CD14-positive monocyte (primary cell): ENCODE results near the gene BTBD7. TPM values are rescaled to one million over a fixed set of nuclear protein-coding genes. Genes with fewer than 3 reads are reported as not detected.

Source experiments
- DNase-seq, 3 donors: peaks; one replicate each; pipeline ENCODE4 v3.0.0-alpha.2; 2011 to 2022
- H2AFZ ChIP-seq: 2 replicates; pipeline ENCODE4 v1.6.0; 2012; ENCODE audit warnings: mild to moderate bottlenecking, low read depth, low read length, inconsistent platforms; ENCODE audit not compliant: insufficient read depth, poor library complexity, severe bottlenecking
- H3K27ac ChIP-seq, 2 donors: 1 replicate in 1 of 2; 2 replicates in 1 of 2; pipeline ENCODE4 v1.5.1; 2012 to 2013; ENCODE audit warnings: low read length in 2 of 2, control low read depth in 1 of 2, inconsistent platforms in 1 of 2, low read depth in 1 of 2, mild to moderate bottlenecking in 1 of 2
- H3K27me3 ChIP-seq, 2 donors: one replicate each; pipeline versions ENCODE4 v1.6.0 to v1.6.1; 2011 to 2013; ENCODE audit warnings: low read length in 2 of 2; ENCODE audit not compliant: control insufficient read depth in 2 of 2, insufficient read depth in 2 of 2
- H3K36me3 ChIP-seq, 2 donors: replicated peaks in 1 of 2; 1 replicate in 1 of 2; 2 replicates in 1 of 2; pipeline versions ENCODE4 v1.5.1 to v1.6.1; 2012 to 2013; ENCODE audit warnings: low read length in 2 of 2, control low read depth in 1 of 2, inconsistent platforms in 1 of 2, mild to moderate bottlenecking in 1 of 2; ENCODE audit not compliant: insufficient read depth in 2 of 2, control insufficient read depth in 1 of 2
- H3K4me1 ChIP-seq, 2 donors: 1 replicate in 1 of 2; 2 replicates in 1 of 2; pipeline versions ENCODE4 v1.5.1 to v1.6.1; 2012 to 2013; ENCODE audit warnings: low read length in 2 of 2, control low read depth in 1 of 2, inconsistent platforms in 1 of 2, mild to moderate bottlenecking in 1 of 2, moderate library complexity in 1 of 2; ENCODE audit not compliant: insufficient read depth in 2 of 2, control insufficient read depth in 1 of 2
- H3K4me2 ChIP-seq: replicated peaks from 2 replicates; pipeline ENCODE3; 2012; ENCODE audit warnings: low read length, moderate library complexity, mild to moderate bottlenecking; ENCODE audit not compliant: poor library complexity, severe bottlenecking; ENCODE audit errors: extremely low read depth
- H3K4me3 ChIP-seq, 3 experiments: fragments of 200-600 bp in 1 of 3; sonication (generic) in 1 of 3; replicated peaks in 1 of 3; 1 replicate in 2 of 3; 2 replicates in 1 of 3; pipeline ENCODE4 v1.5.1; 2011 to 2013; ENCODE audit warnings: low read length in 3 of 3, mild to moderate bottlenecking in 3 of 3, control low read depth in 2 of 3, low read depth in 2 of 3, inconsistent platforms in 1 of 3, moderate library complexity in 1 of 3
- H3K79me2 ChIP-seq: 2 replicates; pipeline ENCODE4 v1.6.0; 2012; ENCODE audit warnings: mild to moderate bottlenecking, control low read depth, inconsistent platforms, low read length, moderate library complexity; ENCODE audit not compliant: insufficient read depth
- H3K9ac ChIP-seq: 2 replicates; pipeline ENCODE4 v1.6.0; 2017; ENCODE audit warnings: low read length, mild to moderate bottlenecking; ENCODE audit not compliant: insufficient read depth, poor library complexity, severe bottlenecking
- H3K9me3 ChIP-seq, 2 donors: replicated peaks in 1 of 2; 1 replicate in 1 of 2; 2 replicates in 1 of 2; pipeline versions ENCODE4 v1.5.1 to v1.6.1; 2012 to 2013; ENCODE audit warnings: low read length in 2 of 2, control low read depth in 1 of 2; ENCODE audit not compliant: control insufficient read depth in 1 of 2, insufficient read depth in 1 of 2
- H4K20me1 ChIP-seq: 2 replicates; pipeline ENCODE4 v1.6.0; 2012; ENCODE audit warnings: mild to moderate bottlenecking, low read length, control low read depth, moderate library complexity; ENCODE audit not compliant: insufficient read depth
- H3K27ac Mint-ChIP-seq, 7 donors: one replicate each; pipeline ENCODE4 v1.8.0; 2020; ENCODE audit warnings: mild to moderate bottlenecking in 7 of 7, mixed read lengths in 7 of 7, moderate library complexity in 6 of 7, inconsistent platforms in 2 of 7
- H3K27me3 Mint-ChIP-seq, 3 donors: one replicate each; pipeline ENCODE4 v1.8.0; 2021 to 2022; ENCODE audit warnings: low read depth in 3 of 3, mild to moderate bottlenecking in 3 of 3, mixed read lengths in 3 of 3, moderate library complexity in 3 of 3, inconsistent platforms in 1 of 3
- H3K36me3 Mint-ChIP-seq, 2 donors: one replicate each; pipeline ENCODE4 v1.8.0; 2020; ENCODE audit warnings: mixed read lengths in 2 of 2, inconsistent platforms in 1 of 2, mild to moderate bottlenecking in 1 of 2
- H3K4me1 Mint-ChIP-seq: one replicate; pipeline ENCODE4 v1.8.0; 2020; ENCODE audit warnings: mild to moderate bottlenecking, mixed read lengths
- H3K4me3 Mint-ChIP-seq, 2 donors: one replicate each; pipeline ENCODE4 v1.8.0; 2020; ENCODE audit warnings: mild to moderate bottlenecking in 2 of 2, mixed read lengths in 2 of 2, moderate library complexity in 1 of 2
- H3K9me3 Mint-ChIP-seq, 7 donors: one replicate each; pipeline ENCODE4 v1.8.0; 2020 to 2022; ENCODE audit warnings: mixed read lengths in 7 of 7, mild to moderate bottlenecking in 6 of 7, moderate library complexity in 6 of 7, inconsistent platforms in 2 of 7
- WGBS: methylation state at CpG from one replicate; pipeline ENCODE4 v1.1.5; 2013; ENCODE audit warnings: missing lambda C conversion rate; ENCODE audit not compliant: insufficient coverage; 5-methylcytosine and 5-hydroxymethylcytosine counted together
- intact Hi-C, 2 donors: fragments of 100-400 bp; cut with micrococcal nuclease; formaldehyde crosslinking; loops; one replicate each; pipeline versions ENCODE4 v1.15.0 to v1.15.1; 2023
- polyA plus RNA-seq, 3 donors: library from polyadenylated mRNA; depleted of rRNA in 1 of 3; unstranded in 2 of 3; stranded (reverse) in 1 of 3; fragments of 300-500 nt in 2 of 3; fragments of >200 nt in 1 of 3; fragmentation: Illumina TruSeq in 2 of 3; gene quantifications; 1 replicate in 2 of 3; 2 replicates in 1 of 3; pipeline ENCODE4 v1.2.3, GENCODE V29; 2012 to 2021
- TF ChIP-seq, protein P1 (sequence below): fragments of 200-600 bp; IDR thresholded peaks from one replicate; pipeline ENCODE4 v1.8.0; 2022; ENCODE audit warnings: antibody characterized with exemption, mild to moderate bottlenecking

Gene BTBD7
- polyA plus RNA-seq, 3 donors, result 8.3 to 8.6 (median 8.5) TPM

GRCh38 chr14:93269341-93270068 lies 63.3 kb downstream of the BTBD7 start:
- Histone ChIP-seq H3K27ac (peak overlapping the region in 1 of 2 donors; percentile 23), H2AFZ (no peak overlapping the region), H4K20me1 (peaks cover 74% of the 10 kb centered on the region), H3K4me3 (no peak overlapping the region), H3K9me3 (no peaks in the 10 kb centered on the region), H3K36me3 (peaks cover 4 to 23% of the 10 kb centered on the region in 2 donors), H3K4me2 (no peak overlapping the region), H3K4me1 (no peaks in the 10 kb centered on the region), H3K27me3 (no peaks in the 10 kb centered on the region), H3K79me2 (peaks cover 9% of the 10 kb centered on the region), H3K9ac (no peak overlapping the region)
- peaks cover 36 to 40% of the 10 kb centered on the region in 2 donors for H3K36me3 Mint-ChIP-seq
- H3K4me3 Mint-ChIP-seq, result no peak overlapping the region
- DNase-seq, result peak in 1 of 3 donors; percentile 36
- H3K27me3 Mint-ChIP-seq, result peaks cover 0 to 1% (median 0%) of the 10 kb centered on the region in 3 donors
- no peaks in the 10 kb centered on the region for H3K9me3 Mint-ChIP-seq
- WGBS, result 74% methylated on average over 3 of the region's 10 CpGs
- peaks cover 14% of the 10 kb centered on the region for H3K4me1 Mint-ChIP-seq
- TF ChIP-seq, protein P1, sequence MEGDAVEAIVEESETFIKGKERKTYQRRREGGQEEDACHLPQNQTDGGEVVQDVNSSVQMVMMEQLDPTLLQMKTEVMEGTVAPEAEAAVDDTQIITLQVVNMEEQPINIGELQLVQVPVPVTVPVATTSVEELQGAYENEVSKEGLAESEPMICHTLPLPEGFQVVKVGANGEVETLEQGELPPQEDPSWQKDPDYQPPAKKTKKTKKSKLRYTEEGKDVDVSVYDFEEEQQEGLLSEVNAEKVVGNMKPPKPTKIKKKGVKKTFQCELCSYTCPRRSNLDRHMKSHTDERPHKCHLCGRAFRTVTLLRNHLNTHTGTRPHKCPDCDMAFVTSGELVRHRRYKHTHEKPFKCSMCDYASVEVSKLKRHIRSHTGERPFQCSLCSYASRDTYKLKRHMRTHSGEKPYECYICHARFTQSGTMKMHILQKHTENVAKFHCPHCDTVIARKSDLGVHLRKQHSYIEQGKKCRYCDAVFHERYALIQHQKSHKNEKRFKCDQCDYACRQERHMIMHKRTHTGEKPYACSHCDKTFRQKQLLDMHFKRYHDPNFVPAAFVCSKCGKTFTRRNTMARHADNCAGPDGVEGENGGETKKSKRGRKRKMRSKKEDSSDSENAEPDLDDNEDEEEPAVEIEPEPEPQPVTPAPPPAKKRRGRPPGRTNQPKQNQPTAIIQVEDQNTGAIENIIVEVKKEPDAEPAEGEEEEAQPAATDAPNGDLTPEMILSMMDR, result no peak
- intact Hi-C loops, result no loop called here
- H3K27ac Mint-ChIP-seq, result peak overlapping the region in 3 of 7 donors; percentile 21 to 38 (median 24)

DNA sequence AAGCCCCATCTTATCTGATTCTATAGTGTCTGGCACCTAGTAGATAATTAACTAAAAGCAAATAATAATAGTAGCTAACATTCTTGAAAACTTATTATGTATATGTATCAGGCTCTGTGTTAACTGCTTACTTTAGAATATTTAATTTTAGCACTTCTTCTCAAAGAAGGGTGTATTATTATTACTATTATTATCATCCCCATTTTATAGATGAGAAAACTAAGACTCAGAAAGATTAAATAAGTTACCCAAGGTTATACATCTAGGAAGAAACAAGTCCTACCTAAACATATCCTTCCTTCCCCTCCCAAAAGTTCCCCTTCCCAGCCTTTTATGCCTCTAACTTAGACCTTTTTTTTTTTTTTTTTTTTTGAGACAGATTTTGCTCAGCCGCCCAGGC lies 64.4 kb downstream of the BTBD7 start:
- Mint-ChIP-seq H3K4me3 (no peak overlapping the region), H3K27me3 (peaks cover 0 to 1% (median 0%) of the 10 kb centered on the region in 3 donors), H3K27ac (no peak overlapping the region), H3K36me3 (peaks cover 35 to 41% of the 10 kb centered on the region in 2 donors), H3K4me1 (peaks cover 14% of the 10 kb centered on the region), H3K9me3 (no peaks in the 10 kb centered on the region)
- Histone ChIP-seq H3K9me3 (no peaks in the 10 kb centered on the region), H2AFZ (no peak overlapping the region), H3K27me3 (no peaks in the 10 kb centered on the region), H3K27ac (no peak overlapping the region), H4K20me1 (peaks cover 76% of the 10 kb centered on the region), H3K4me3 (no peak overlapping the region), H3K9ac (no peak overlapping the region), H3K36me3 (peaks cover 12 to 23% of the 10 kb centered on the region in 2 donors), H3K79me2 (peaks cover 9% of the 10 kb centered on the region), H3K4me1 (no peaks in the 10 kb centered on the region), H3K4me2 (no peak overlapping the region)
- intact Hi-C loops, result no loop called here
- WGBS, result no CpG with 5 or more reads among the region's 1 CpG
- TF ChIP-seq, protein P1, result no peak
- DNase-seq, result no peak
